Right atrium auricular region (tissue), 2 donors: ENCODE measurements around the gene RBMS1. TPM values are rescaled to one million over a fixed set of nuclear protein-coding genes. Genes with fewer than 3 reads are reported as not detected.

Experiments used
- DNase-seq: peaks from one replicate; pipeline ENCODE4 v3.0.0-alpha.2; 2019; ENCODE audit warnings: low spot score
- H3K27ac ChIP-seq, 2 donors: fragments of 200-600 bp; sonication (generic); 1 replicate in 1 of 2; 2 replicates in 1 of 2; pipeline ENCODE4 v1.5.1; 2016 to 2019
- H3K27me3 ChIP-seq, 2 donors: fragments of 200-600 bp; sonication (generic); one replicate each; pipeline versions ENCODE4 v1.5.1 to v1.6.0; 2017 to 2019
- H3K36me3 ChIP-seq: fragments of 200-600 bp; sonication (generic); one replicate; pipeline ENCODE4 v1.5.1; 2016
- H3K4me1 ChIP-seq, 2 donors: fragments of 200-600 bp; sonication (generic); one replicate each; pipeline versions ENCODE4 v1.5.1 to v1.6.0; 2017 to 2019
- H3K4me3 ChIP-seq, 2 donors: fragments of 200-600 bp; sonication (generic); 1 replicate in 1 of 2; 2 replicates in 1 of 2; pipeline ENCODE4 v1.5.1; 2017 to 2019; ENCODE audit warnings: mild to moderate bottlenecking in 1 of 2, moderate library complexity in 1 of 2
- H3K9me3 ChIP-seq, 2 donors: fragments of 200-600 bp; sonication (generic); one replicate each; pipeline ENCODE4 v1.5.1; 2019
- CTCF ChIP-seq, 2 donors: fragments of 200-600 bp; sonication (generic); IDR thresholded peaks; one replicate each; pipeline ENCODE4 v1.5.1; 2019; ENCODE audit warnings: antibody characterized with exemption in 2 of 2
- total RNA-seq, 2 donors: library from RNA; depleted of rRNA; stranded (reverse); fragments of >200 nt; gene quantifications; one replicate each; pipeline ENCODE4 v1.1.0, GENCODE V29; 2016

RBMS1 gene
- total RNA-seq, 2 donors from 2014 or later = 52.3 to 57.0 TPM

GRCh38 chr2:160402501-160402900 lies 91.1 kb downstream of the RBMS1 start:
- H3K4me3 ChIP-seq = no peak overlapping the region
- no peak for DNase-seq
- TF ChIP-seq CTCF (IDR thresholded peaks at IDR 0.05) = no peak
- no peaks in the 10 kb centered on the region for H3K27me3 ChIP-seq
- H3K27ac ChIP-seq = peak overlapping the region in 1 of 2 donors; percentile 2
- no peaks in the 10 kb centered on the region for H3K9me3 ChIP-seq
- H3K36me3 ChIP-seq = no peaks in the 10 kb centered on the region
- peaks cover 0 to 69% of the 10 kb centered on the region in 2 donors for H3K4me1 ChIP-seq

- TF ChIP-seq CTCF (IDR thresholded peaks at IDR 0.05) = no peak
- Histone ChIP-seq H3K27me3 (no peaks in the 10 kb centered on the region), H3K36me3 (no peaks in the 10 kb centered on the region), H3K4me3 (no peak overlapping the region), H3K9me3 (no peaks in the 10 kb centered on the region), H3K27ac (no peak overlapping the region), H3K4me1 (peaks cover 0 to 75% of the 10 kb centered on the region in 2 donors)
- no peak for DNase-seq
Observed at GRCh38 chr2:160401895-160402294, 91.7 kb downstream of the RBMS1 start.

- TF ChIP-seq CTCF (IDR thresholded peaks at IDR 0.05) = no peak
- Histone ChIP-seq H3K27ac (no peak overlapping the region), H3K36me3 (no peaks in the 10 kb centered on the region), H3K4me3 (no peak overlapping the region), H3K27me3 (no peaks in the 10 kb centered on the region), H3K9me3 (no peaks in the 10 kb centered on the region), H3K4me1 (peaks cover 0 to 63% of the 10 kb centered on the region in 2 donors)
- DNase-seq = no peak
Observed at GRCh38 chr2:160399880-160400279, 93.7 kb downstream of the RBMS1 start.

GRCh38 chr2:160397530-160397865 lies 96.1 kb downstream of the RBMS1 start:
- Histone ChIP-seq H3K36me3 (no peaks in the 10 kb centered on the region), H3K4me3 (no peak overlapping the region), H3K27me3 (no peaks in the 10 kb centered on the region), H3K9me3 (no peaks in the 10 kb centered on the region), H3K4me1 (peaks cover 0 to 44% of the 10 kb centered on the region in 2 donors), H3K27ac (no peak overlapping the region)
- TF ChIP-seq CTCF (IDR thresholded peaks at IDR 0.05) = no peak
- DNase-seq = no peak

GRCh38 chr2:160394153-160394552 lies 99.5 kb downstream of the RBMS1 start:
- Histone ChIP-seq H3K27ac (no peak overlapping the region), H3K4me1 (peaks cover 0 to 51% of the 10 kb centered on the region in 2 donors)
- DNase-seq = no peak

More at GRCh38 chr2:160394153-160394552, 99.5 kb downstream of the RBMS1 start:
- no peaks in the 10 kb centered on the region for H3K9me3 ChIP-seq
- H3K36me3 ChIP-seq = no peaks in the 10 kb centered on the region
- no peaks in the 10 kb centered on the region for H3K27me3 ChIP-seq
- no peak overlapping the region for H3K4me3 ChIP-seq
- no peak for TF ChIP-seq CTCF (IDR thresholded peaks at IDR 0.05)
